Neural cell (in vitro differentiated cells): ENCODE measurements around the gene RNF157. TPM values are rescaled to one million over a fixed set of nuclear protein-coding genes. Genes with fewer than 3 reads are reported as not detected.
"Not testable (repeated sequence)": the region's sequence is repeated elsewhere in the genome, so short reads cannot be mapped to it uniquely, and the experiment has no call there.

Experiments
- H2AFZ ChIP-seq: fragments of 200-600, 300-800 bp; sonication (generic), shearing (Covaris generic); 2 replicates; pipeline ENCODE4 v1.6.0; 2014; ENCODE audit warnings: low read depth, mild to moderate bottlenecking, antibody characterized with exemption, low read length, moderate library complexity
- H3F3A ChIP-seq: fragments of 200-600 bp; shearing (Covaris generic); 2 replicates; pipeline ENCODE4 v1.6.1; 2016; ENCODE audit warnings: mild to moderate bottlenecking, moderate library complexity, mixed read lengths, antibody characterized with exemption, low read length; ENCODE audit not compliant: insufficient read depth, poor library complexity, severe bottlenecking
- H3K27ac ChIP-seq: fragments of 200-600, 300-800 bp; sonication (generic), shearing (Covaris generic); 2 replicates; pipeline ENCODE4 v1.5.1; 2014; ENCODE audit warnings: mild to moderate bottlenecking, low read length, moderate library complexity
- H3K27me3 ChIP-seq: fragments of 300-800, 200-600 bp; sonication (generic), shearing (Covaris generic); 2 replicates; pipeline ENCODE4 v1.6.0; 2014; ENCODE audit warnings: mild to moderate bottlenecking, low read depth, low read length, moderate library complexity; ENCODE audit not compliant: insufficient read depth
- H3K36me3 ChIP-seq: fragments of 300-800, 200-600 bp; sonication (generic), shearing (Covaris generic); 2 replicates; pipeline ENCODE4 v1.5.1; 2014; ENCODE audit warnings: mild to moderate bottlenecking, antibody characterized with exemption, low read length, moderate library complexity; ENCODE audit not compliant: insufficient read depth
- H3K4me2 ChIP-seq: fragments of 300-800, 200-600 bp; sonication (generic), shearing (Covaris generic); 2 replicates; pipeline ENCODE4 v1.6.0; 2014; ENCODE audit warnings: mild to moderate bottlenecking, low read length
- H3K4me3 ChIP-seq: fragments of 300-800, 200-600 bp; sonication (generic), shearing (Covaris generic); 2 replicates; pipeline ENCODE4 v1.5.1; 2014; ENCODE audit warnings: mild to moderate bottlenecking, low read length, moderate library complexity
- H3K79me2 ChIP-seq: fragments of 200-600 bp; shearing (Covaris generic); replicated peaks from 2 replicates; pipeline ENCODE4 v1.6.0; 2014; ENCODE audit warnings: mild to moderate bottlenecking, low read length, moderate library complexity; ENCODE audit not compliant: insufficient read depth
- H3K9ac ChIP-seq: fragments of 300-800, 200-600 bp; sonication (generic), shearing (Covaris generic); 2 replicates; pipeline ENCODE4 v1.6.1; 2016; ENCODE audit warnings: mild to moderate bottlenecking, low read length, mixed read lengths
- H3K9me2 ChIP-seq: fragments of 200-600 bp; shearing (Covaris generic); 2 replicates; pipeline ENCODE4 v1.6.1; 2016; ENCODE audit warnings: mild to moderate bottlenecking, low read length, mixed read lengths; ENCODE audit not compliant: insufficient read depth
- H3K9me3 ChIP-seq: fragments of 200-600, 300-800 bp; sonication (generic), shearing (Covaris generic); 2 replicates; pipeline ENCODE4 v1.6.1; 2016; ENCODE audit warnings: mild to moderate bottlenecking, mixed run types, low read length, moderate library complexity, mixed read lengths
- H4K20me1 ChIP-seq: fragments of 200-600 bp; shearing (Covaris generic); 2 replicates; pipeline ENCODE4 v1.6.1; 2016; ENCODE audit warnings: mild to moderate bottlenecking, mixed run types; ENCODE audit not compliant: insufficient read depth
- CTCF ChIP-seq: fragments of 450-650 bp; IDR thresholded peaks from 2 replicates; pipeline ENCODE4 v1.5.1; 2014; ENCODE audit warnings: antibody characterized with exemption, mild to moderate bottlenecking, moderate library complexity; ENCODE audit not compliant: poor library complexity, severe bottlenecking
- EP300 ChIP-seq: fragments of 450-650 bp; conservative IDR thresholded peaks from 2 replicates; pipeline ENCODE4 v1.6.1; 2014; ENCODE audit warnings: antibody characterized with exemption, mild to moderate bottlenecking, moderate library complexity; ENCODE audit not compliant: poor library complexity, severe bottlenecking
- EZH2 ChIP-seq: fragments of 200-600, 300-800 bp; shearing (Covaris generic), sonication (generic); IDR thresholded peaks from 2 replicates; pipeline ENCODE4 v1.6.1; 2014; ENCODE audit warnings: antibody characterized with exemption, low read length, borderline replicate concordance, mild to moderate bottlenecking; ENCODE audit not compliant: insufficient read depth, poor library complexity, severe bottlenecking
- MXI1 ChIP-seq: fragments of 450-650 bp; conservative IDR thresholded peaks from 2 replicates; pipeline ENCODE4 v1.6.1; 2014; ENCODE audit warnings: antibody characterized with exemption, mild to moderate bottlenecking; ENCODE audit not compliant: poor library complexity, severe bottlenecking
- POLR2AphosphoS5 ChIP-seq: IDR thresholded peaks from 2 replicates; pipeline ENCODE4 v1.6.1; 2012
- RAD21 ChIP-seq: fragments of 450-650 bp; conservative IDR thresholded peaks from 2 replicates; pipeline ENCODE4 v1.6.1; 2014; ENCODE audit warnings: antibody characterized with exemption, mild to moderate bottlenecking, moderate library complexity
- SMC3 ChIP-seq: fragments of 450-650 bp; conservative IDR thresholded peaks from 2 replicates; pipeline ENCODE4 v1.6.1; 2014; ENCODE audit warnings: antibody characterized with exemption, mild to moderate bottlenecking, moderate library complexity; ENCODE audit not compliant: poor library complexity
- TAF1 ChIP-seq: IDR thresholded peaks from 2 replicates; pipeline ENCODE4 v1.6.1; 2012; ENCODE audit warnings: low read depth
- polyA plus RNA-seq: library from polyadenylated mRNA; depleted of rRNA; stranded (reverse); fragments of >200 nt; gene quantifications from 2 replicates; pipeline ENCODE4 v1.2.3, GENCODE V29; 2014
- TF ChIP-seq, protein P1 (sequence below): IDR thresholded peaks from 2 replicates; pipeline ENCODE4 v1.6.1; 2012; ENCODE audit warnings: borderline replicate concordance

The RNF157 gene
- polyA plus RNA-seq, 1 donor from 2014 or later = 15.9 TPM

GRCh38 chr17:76247304-76247703, 7.0 kb upstream of the RNF157 start:
- Histone ChIP-seq H2AFZ (no peak overlapping the region), H3K9ac (no peak overlapping the region), H3K79me2 (no peaks in the 10 kb centered on the region), H3K27ac (no peak overlapping the region), H3K27me3 (no peaks in the 10 kb centered on the region), H3K9me2 (no peaks in the 10 kb centered on the region), H3K4me3 (no peak overlapping the region), H3K4me2 (no peak overlapping the region), H3K9me3 (no peaks in the 10 kb centered on the region), H4K20me1 (no peaks in the 10 kb centered on the region), H3K36me3 (no peaks in the 10 kb centered on the region), H3F3A (no peaks in the 10 kb centered on the region)
- TF ChIP-seq POLR2AphosphoS5 = no peak
- TF ChIP-seq RAD21 = no peak
- TF ChIP-seq SMC3 = no peak
- no peak for TF ChIP-seq EZH2
- TF ChIP-seq EP300 = no peak
- TF ChIP-seq, protein P1, sequence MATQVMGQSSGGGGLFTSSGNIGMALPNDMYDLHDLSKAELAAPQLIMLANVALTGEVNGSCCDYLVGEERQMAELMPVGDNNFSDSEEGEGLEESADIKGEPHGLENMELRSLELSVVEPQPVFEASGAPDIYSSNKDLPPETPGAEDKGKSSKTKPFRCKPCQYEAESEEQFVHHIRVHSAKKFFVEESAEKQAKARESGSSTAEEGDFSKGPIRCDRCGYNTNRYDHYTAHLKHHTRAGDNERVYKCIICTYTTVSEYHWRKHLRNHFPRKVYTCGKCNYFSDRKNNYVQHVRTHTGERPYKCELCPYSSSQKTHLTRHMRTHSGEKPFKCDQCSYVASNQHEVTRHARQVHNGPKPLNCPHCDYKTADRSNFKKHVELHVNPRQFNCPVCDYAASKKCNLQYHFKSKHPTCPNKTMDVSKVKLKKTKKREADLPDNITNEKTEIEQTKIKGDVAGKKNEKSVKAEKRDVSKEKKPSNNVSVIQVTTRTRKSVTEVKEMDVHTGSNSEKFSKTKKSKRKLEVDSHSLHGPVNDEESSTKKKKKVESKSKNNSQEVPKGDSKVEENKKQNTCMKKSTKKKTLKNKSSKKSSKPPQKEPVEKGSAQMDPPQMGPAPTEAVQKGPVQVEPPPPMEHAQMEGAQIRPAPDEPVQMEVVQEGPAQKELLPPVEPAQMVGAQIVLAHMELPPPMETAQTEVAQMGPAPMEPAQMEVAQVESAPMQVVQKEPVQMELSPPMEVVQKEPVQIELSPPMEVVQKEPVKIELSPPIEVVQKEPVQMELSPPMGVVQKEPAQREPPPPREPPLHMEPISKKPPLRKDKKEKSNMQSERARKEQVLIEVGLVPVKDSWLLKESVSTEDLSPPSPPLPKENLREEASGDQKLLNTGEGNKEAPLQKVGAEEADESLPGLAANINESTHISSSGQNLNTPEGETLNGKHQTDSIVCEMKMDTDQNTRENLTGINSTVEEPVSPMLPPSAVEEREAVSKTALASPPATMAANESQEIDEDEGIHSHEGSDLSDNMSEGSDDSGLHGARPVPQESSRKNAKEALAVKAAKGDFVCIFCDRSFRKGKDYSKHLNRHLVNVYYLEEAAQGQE = no peak
- TF ChIP-seq MXI1 = no peak
- TF ChIP-seq CTCF = no peak
- no peak for TF ChIP-seq TAF1

- no peak for TF ChIP-seq SMC3
- TF ChIP-seq EZH2 = no peak
- TF ChIP-seq CTCF = no peak
- TF ChIP-seq, protein P1 = no peak
- no peak for TF ChIP-seq TAF1
- Histone ChIP-seq H4K20me1 (no peaks in the 10 kb centered on the region), H3K4me2 (no peak overlapping the region), H3K27me3 (no peaks in the 10 kb centered on the region), H3K9me2 (no peaks in the 10 kb centered on the region), H2AFZ (no peak overlapping the region), H3K9ac (no peak overlapping the region), H3K4me3 (no peak overlapping the region), H3K36me3 (no peaks in the 10 kb centered on the region), H3K9me3 (no peaks in the 10 kb centered on the region), H3F3A (no peaks in the 10 kb centered on the region), H3K79me2 (no peaks in the 10 kb centered on the region), H3K27ac (no peak overlapping the region)
These were observed 6.1 kb upstream of the RNF157 start for GRCh38 chr17:76246080-76247066.

- H3K9ac ChIP-seq, H3F3A ChIP-seq, H3K9me3 ChIP-seq: not testable (repeated sequence)
These were observed 4.4 kb upstream of the RNF157 start for GRCh38 chr17:76244721-76245120.

More at GRCh38 chr17:76244721-76245120, 4.4 kb upstream of the RNF157 start:
- not testable (repeated sequence) for H3K9me2 ChIP-seq, H3K4me3 ChIP-seq, H2AFZ ChIP-seq, H3K27me3 ChIP-seq, H4K20me1 ChIP-seq, H3K4me2 ChIP-seq, H3K79me2 ChIP-seq, H3K27ac ChIP-seq, H3K36me3 ChIP-seq
